ENCODE measurements around the gene RGL1.

Gene RGL1

GRCh38 chr1:183889095-183889494, 84.2 kb downstream of the RGL1 start:
- DNase-seq (ENCODE audit: low spot score), result no peak

GRCh38 chr1:183891158-183891856, 86.4 kb downstream of the RGL1 start:
- DNase-seq (ENCODE audit: low spot score), result no peak

GRCh38 chr1:183892351-183892793, 87.5 kb downstream of the RGL1 start:
- no peak for DNase-seq (ENCODE audit: low spot score)

GRCh38 chr1:183893561-183894289, 88.8 kb downstream of the RGL1 start:
- no peak for DNase-seq (ENCODE audit: low spot score)

GRCh38 chr1:183894290-183894565, 89.3 kb downstream of the RGL1 start:
- no peak for DNase-seq (ENCODE audit: low spot score)

GRCh38 chr1:183896466-183897048, 91.6 kb downstream of the RGL1 start:
- no peak for DNase-seq (ENCODE audit: low spot score)

GRCh38 chr1:183898001-183898396, 93.1 kb downstream of the RGL1 start:
- DNase-seq (ENCODE audit: low spot score), result no peak

- no peak for DNase-seq (ENCODE audit: low spot score)
Observed at GRCh38 chr1:183898610-183899009, 93.7 kb downstream of the RGL1 start.

- DNase-seq (ENCODE audit: low spot score), result no peak
Observed at GRCh38 chr1:183901748-183902330, 96.9 kb downstream of the RGL1 start.

GRCh38 chr1:183903101-183903500, 98.2 kb downstream of the RGL1 start:
- DNase-seq (ENCODE audit: low spot score), result no peak

GRCh38 chr1:183905508-183906113, 100.7 kb downstream of the RGL1 start:
- no peak for DNase-seq (ENCODE audit: low spot score)

GRCh38 chr1:183907070-183907469, 102.2 kb downstream of the RGL1 start:
- DNase-seq (ENCODE audit: low spot score), result no peak

- no peak for DNase-seq (ENCODE audit: low spot score)
Observed at GRCh38 chr1:183908079-183908478, 103.2 kb downstream of the RGL1 start.

GRCh38 chr1:183909672-183910071, 104.8 kb downstream of the RGL1 start:
- DNase-seq (ENCODE audit: low spot score), result no peak

- DNase-seq (ENCODE audit: low spot score), result no peak
Observed at GRCh38 chr1:183910845-183911244, 105.9 kb downstream of the RGL1 start.

- DNase-seq (ENCODE audit: low spot score), result no peak
Observed at GRCh38 chr1:183911285-183911684, 106.4 kb downstream of the RGL1 start.

GRCh38 chr1:183912265-183912886, 107.5 kb downstream of the RGL1 start:
- DNase-seq (ENCODE audit: low spot score), result no peak

- no peak for DNase-seq (ENCODE audit: low spot score)
Observed at GRCh38 chr1:183913567-183913993, 108.7 kb downstream of the RGL1 start.

GRCh38 chr1:183914276-183914675, 109.4 kb downstream of the RGL1 start:
- no peak for DNase-seq (ENCODE audit: low spot score)

GRCh38 chr1:183914891-183915290, 110.0 kb downstream of the RGL1 start:
- no peak for DNase-seq (ENCODE audit: low spot score)

GRCh38 chr1:183915625-183916510, 110.9 kb downstream of the RGL1 start:
- DNase-seq (ENCODE audit: low spot score), result peak; percentile 77

Data from hematopoietic multipotent progenitor cell treated with erythropoietin and hydrocortisone succinate and interleukin-3 and kit ligand, for 17 days (in vitro differentiated cells).